Sigmoid colon (tissue), 3 donors: ENCODE measurements around the gene NDEL1.

Experiments
- CTCF ChIP-seq, 4 experiments: fragments of 450-650 bp in 3 of 4; fragments of 200-600 bp in 1 of 4; IDR thresholded peaks; one replicate each; pipeline ENCODE4 v1.5.1; 2016 to 2019; ENCODE audit warnings: antibody characterized with exemption in 4 of 4, mild to moderate bottlenecking in 3 of 4, moderate library complexity in 2 of 4
- POLR2A ChIP-seq, 2 donors: fragments of 450-650 bp; IDR thresholded peaks; one replicate each; pipeline ENCODE4 v1.6.1; 2016; ENCODE audit warnings: antibody characterized with exemption in 2 of 2, mild to moderate bottlenecking in 2 of 2, moderate library complexity in 2 of 2

GRCh38 chr17:8406174-8406573 is 29.5 kb upstream of the NDEL1 start:
- TF ChIP-seq CTCF (IDR thresholded peaks at IDR 0.05), result no peak
- TF ChIP-seq POLR2A (IDR thresholded peaks at IDR 0.05), result no peak
